Progenitor cell of endocrine pancreas (in vitro differentiated cells): Measurements from ENCODE around the gene ETFA. TPM values are rescaled to one million over a fixed set of nuclear protein-coding genes. Genes with fewer than 3 reads are reported as not detected.

ENCODE experiments used
- DNase-seq: peaks from one replicate; pipeline ENCODE4 v3.0.0; 2021; ENCODE audit warnings: low spot score; ENCODE audit not compliant: unreplicated experiment
- H3K27ac Mint-ChIP-seq: 2 replicates; pipeline ENCODE4 v1.8.0; 2021; ENCODE audit warnings: mild to moderate bottlenecking, moderate library complexity, mixed read lengths
- H3K27me3 Mint-ChIP-seq: 2 replicates; pipeline ENCODE4 v1.8.0; 2021; ENCODE audit warnings: mixed read lengths
- H3K36me3 Mint-ChIP-seq: 2 replicates; pipeline ENCODE4 v1.8.0; 2022; ENCODE audit warnings: mixed read lengths; ENCODE audit not compliant: insufficient read depth
- H3K4me1 Mint-ChIP-seq: 2 replicates; pipeline ENCODE4 v1.8.0; 2021; ENCODE audit warnings: low read depth, mixed read lengths
- H3K4me3 Mint-ChIP-seq: 2 replicates; pipeline ENCODE4 v1.8.0; 2021; ENCODE audit warnings: low read depth, mild to moderate bottlenecking, moderate library complexity, mixed read lengths
- H3K9me3 Mint-ChIP-seq: 2 replicates; pipeline ENCODE4 v1.8.0; 2021; ENCODE audit warnings: low read depth, mixed read lengths
- CTCF ChIP-seq: fragments of 200-600 bp; sonication (generic); IDR thresholded peaks from one replicate; pipeline ENCODE4 v1.5.0; 2021; ENCODE audit warnings: antibody characterized with exemption, mild to moderate bottlenecking; ENCODE audit not compliant: unreplicated experiment
- total RNA-seq: library from RNA; stranded (reverse); gene quantifications from 2 replicates; pipeline ENCODE4 v1.2.1, GENCODE V29; 2021

ETFA gene
- total RNA-seq, 1 donor from 2014 or later: 105 TPM

- peak overlapping the region; percentile 34 for H3K4me3 Mint-ChIP-seq
- peaks cover 84% of the 10 kb centered on the region for H3K27me3 Mint-ChIP-seq
- no peaks in the 10 kb centered on the region for H3K9me3 Mint-ChIP-seq
- DNase-seq: no peak
- no peak for TF ChIP-seq CTCF
- peaks cover 18% of the 10 kb centered on the region for H3K4me1 Mint-ChIP-seq
- no peaks in the 10 kb centered on the region for H3K36me3 Mint-ChIP-seq
- peak overlapping the region; percentile 45 for H3K27ac Mint-ChIP-seq
Measured at GRCh38 chr15:76342058-76342381, 30.8 kb upstream of the ETFA start.

GRCh38 chr15:76341366-76342057 lies 30.2 kb upstream of the ETFA start:
- no peak for TF ChIP-seq CTCF
- Mint-ChIP-seq H3K9me3 (no peaks in the 10 kb centered on the region), H3K27me3 (peaks cover 86% of the 10 kb centered on the region), H3K36me3 (no peaks in the 10 kb centered on the region), H3K27ac (peak overlapping the region; percentile 45), H3K4me3 (peak overlapping the region; percentile 34), H3K4me1 (peaks cover 21% of the 10 kb centered on the region)
- DNase-seq: no peak

- peak; percentile 34 for DNase-seq
- peak; percentile 46 for TF ChIP-seq CTCF
- Mint-ChIP-seq H3K9me3 (no peaks in the 10 kb centered on the region), H3K27ac (peak overlapping the region; percentile 65), H3K27me3 (peaks cover 88% of the 10 kb centered on the region), H3K36me3 (no peaks in the 10 kb centered on the region), H3K4me3 (peak overlapping the region; percentile 40), H3K4me1 (peaks cover 21% of the 10 kb centered on the region)
Measured at GRCh38 chr15:76340803-76341365, 29.6 kb upstream of the ETFA start.

GRCh38 chr15:76340198-76340802 lies 29.0 kb upstream of the ETFA start:
- Mint-ChIP-seq H3K9me3 (no peaks in the 10 kb centered on the region), H3K27me3 (peaks cover 88% of the 10 kb centered on the region), H3K27ac (no peak overlapping the region), H3K4me3 (peak overlapping the region; percentile 55), H3K4me1 (peaks cover 21% of the 10 kb centered on the region), H3K36me3 (no peaks in the 10 kb centered on the region)
- DNase-seq: no peak
- no peak for TF ChIP-seq CTCF

- no peaks in the 10 kb centered on the region for H3K36me3 Mint-ChIP-seq
- H3K27me3 Mint-ChIP-seq: peaks cover 87% of the 10 kb centered on the region
- no peaks in the 10 kb centered on the region for H3K9me3 Mint-ChIP-seq
- TF ChIP-seq CTCF: no peak
- H3K27ac Mint-ChIP-seq: no peak overlapping the region
- no peak for DNase-seq
- H3K4me3 Mint-ChIP-seq: peak overlapping the region; percentile 41
- peaks cover 24% of the 10 kb centered on the region for H3K4me1 Mint-ChIP-seq
Measured at GRCh38 chr15:76339305-76340197, 28.3 kb upstream of the ETFA start.
